ENCODE results near the gene AEN.

Gene AEN

DNA sequence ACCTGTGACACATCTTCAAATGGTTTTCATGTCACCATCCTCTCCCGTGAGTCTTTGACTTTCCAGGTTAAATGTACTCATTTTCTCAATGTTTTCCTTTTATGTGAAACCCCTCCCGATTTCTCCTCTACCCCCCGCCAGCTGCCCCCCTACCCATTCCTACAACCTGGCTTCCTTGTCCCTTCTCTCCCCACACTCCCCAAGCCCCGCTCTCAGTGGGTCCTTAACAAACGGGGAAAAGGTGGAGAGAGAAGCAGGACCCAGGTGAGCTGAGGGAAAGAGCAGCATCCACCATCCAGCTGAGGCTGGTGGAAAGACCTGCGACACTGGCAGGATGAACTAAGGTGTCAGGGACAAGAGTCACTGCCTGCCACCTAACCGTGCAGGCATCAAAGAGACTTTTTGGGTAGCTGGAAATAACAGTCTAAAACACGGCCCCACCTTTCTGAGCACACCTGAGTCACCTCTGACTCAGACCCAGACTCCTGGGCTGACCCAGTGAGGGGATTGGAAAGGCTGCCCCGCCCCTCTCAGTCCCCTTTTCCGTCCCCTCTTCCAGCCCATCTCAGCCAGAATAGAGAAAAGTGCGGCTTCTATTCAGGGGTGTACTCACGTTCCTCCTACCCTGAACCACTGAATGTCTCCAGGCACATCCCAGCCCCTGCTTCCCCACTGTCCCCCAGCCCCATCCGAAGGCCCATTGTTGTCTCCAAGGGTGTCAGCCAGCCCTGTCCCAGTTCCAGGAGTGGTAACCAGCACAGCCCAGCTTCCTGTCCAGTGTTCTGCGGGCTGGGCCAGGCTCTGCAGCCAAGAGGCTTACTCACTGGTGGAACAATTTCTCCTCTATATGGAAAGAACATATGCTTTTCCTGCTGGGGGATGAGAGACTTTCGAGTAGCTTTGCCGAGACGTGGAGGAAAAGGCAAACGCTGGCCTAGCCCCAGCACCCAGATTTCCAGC lies 38.1 kb downstream of the AEN start:
- H3K79me2 ChIP-seq, result no peaks in the 10 kb centered on the region
- no peak overlapping the region for H3K27ac ChIP-seq
- no peaks in the 10 kb centered on the region for H3K4me1 ChIP-seq
- H3K36me3 ChIP-seq (ENCODE audit: control insufficient read depth, insufficient read depth, low read length), result no peaks in the 10 kb centered on the region
- TF ChIP-seq, protein P1, sequence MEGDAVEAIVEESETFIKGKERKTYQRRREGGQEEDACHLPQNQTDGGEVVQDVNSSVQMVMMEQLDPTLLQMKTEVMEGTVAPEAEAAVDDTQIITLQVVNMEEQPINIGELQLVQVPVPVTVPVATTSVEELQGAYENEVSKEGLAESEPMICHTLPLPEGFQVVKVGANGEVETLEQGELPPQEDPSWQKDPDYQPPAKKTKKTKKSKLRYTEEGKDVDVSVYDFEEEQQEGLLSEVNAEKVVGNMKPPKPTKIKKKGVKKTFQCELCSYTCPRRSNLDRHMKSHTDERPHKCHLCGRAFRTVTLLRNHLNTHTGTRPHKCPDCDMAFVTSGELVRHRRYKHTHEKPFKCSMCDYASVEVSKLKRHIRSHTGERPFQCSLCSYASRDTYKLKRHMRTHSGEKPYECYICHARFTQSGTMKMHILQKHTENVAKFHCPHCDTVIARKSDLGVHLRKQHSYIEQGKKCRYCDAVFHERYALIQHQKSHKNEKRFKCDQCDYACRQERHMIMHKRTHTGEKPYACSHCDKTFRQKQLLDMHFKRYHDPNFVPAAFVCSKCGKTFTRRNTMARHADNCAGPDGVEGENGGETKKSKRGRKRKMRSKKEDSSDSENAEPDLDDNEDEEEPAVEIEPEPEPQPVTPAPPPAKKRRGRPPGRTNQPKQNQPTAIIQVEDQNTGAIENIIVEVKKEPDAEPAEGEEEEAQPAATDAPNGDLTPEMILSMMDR (IDR thresholded peaks at IDR 0.05), result no peak
- no peak overlapping the region for H2AFZ ChIP-seq
- no peaks in the 10 kb centered on the region for H3K27me3 ChIP-seq (ENCODE audit: control insufficient read depth, insufficient read depth, low read length)
- no peak overlapping the region for H3K4me2 ChIP-seq (ENCODE audit: low read length)
- H3K4me3 ChIP-seq (ENCODE audit: low read depth, low read length), result no peak overlapping the region
- H3K9me3 ChIP-seq (ENCODE audit: control insufficient read depth, low read length), result no peaks in the 10 kb centered on the region
- H3K9ac ChIP-seq, result no peak overlapping the region

DNA sequence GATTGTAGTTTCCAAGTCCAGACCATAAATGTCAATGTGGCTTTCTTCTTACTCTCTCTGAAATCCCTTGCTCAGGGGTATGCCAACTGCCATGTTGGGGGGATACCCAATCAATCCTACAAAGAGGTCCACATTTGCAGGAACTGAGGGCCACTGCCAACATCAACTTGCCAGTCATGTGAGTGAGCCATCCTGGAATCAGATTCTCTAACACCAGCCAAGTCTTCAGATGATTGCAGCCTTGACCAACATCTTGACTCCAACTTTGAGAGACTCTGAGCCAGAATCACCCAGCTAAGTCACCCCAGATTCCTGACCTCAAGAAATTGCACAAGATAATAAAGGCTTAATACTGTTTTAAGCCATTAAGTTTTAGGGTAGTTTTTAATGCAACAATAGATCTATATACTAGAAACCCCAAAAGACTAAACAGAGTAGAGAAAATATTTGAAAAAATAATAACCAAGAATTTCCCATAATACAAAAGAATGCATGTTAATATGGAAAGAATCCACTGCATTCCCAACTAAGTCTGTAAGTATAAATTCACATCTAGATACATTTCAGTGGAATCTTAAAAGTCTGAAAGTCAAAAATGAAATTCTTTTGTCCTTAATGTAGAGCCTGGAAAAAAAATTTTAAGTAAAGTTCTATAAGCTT lies 40.0 kb downstream of the AEN start:
- Histone ChIP-seq H3K4me3 (ENCODE audit: low read depth, low read length) (no peak overlapping the region), H3K36me3 (ENCODE audit: control insufficient read depth, insufficient read depth, low read length) (no peaks in the 10 kb centered on the region), H3K27me3 (ENCODE audit: control insufficient read depth, insufficient read depth, low read length) (no peaks in the 10 kb centered on the region), H3K4me2 (ENCODE audit: low read length) (no peak overlapping the region), H3K79me2 (no peaks in the 10 kb centered on the region), H2AFZ (no peak overlapping the region), H3K9ac (no peak overlapping the region), H3K4me1 (no peaks in the 10 kb centered on the region), H3K9me3 (ENCODE audit: control insufficient read depth, low read length) (no peaks in the 10 kb centered on the region), H3K27ac (no peak overlapping the region)
- TF ChIP-seq, protein P1 (IDR thresholded peaks at IDR 0.05), result no peak

DNA sequence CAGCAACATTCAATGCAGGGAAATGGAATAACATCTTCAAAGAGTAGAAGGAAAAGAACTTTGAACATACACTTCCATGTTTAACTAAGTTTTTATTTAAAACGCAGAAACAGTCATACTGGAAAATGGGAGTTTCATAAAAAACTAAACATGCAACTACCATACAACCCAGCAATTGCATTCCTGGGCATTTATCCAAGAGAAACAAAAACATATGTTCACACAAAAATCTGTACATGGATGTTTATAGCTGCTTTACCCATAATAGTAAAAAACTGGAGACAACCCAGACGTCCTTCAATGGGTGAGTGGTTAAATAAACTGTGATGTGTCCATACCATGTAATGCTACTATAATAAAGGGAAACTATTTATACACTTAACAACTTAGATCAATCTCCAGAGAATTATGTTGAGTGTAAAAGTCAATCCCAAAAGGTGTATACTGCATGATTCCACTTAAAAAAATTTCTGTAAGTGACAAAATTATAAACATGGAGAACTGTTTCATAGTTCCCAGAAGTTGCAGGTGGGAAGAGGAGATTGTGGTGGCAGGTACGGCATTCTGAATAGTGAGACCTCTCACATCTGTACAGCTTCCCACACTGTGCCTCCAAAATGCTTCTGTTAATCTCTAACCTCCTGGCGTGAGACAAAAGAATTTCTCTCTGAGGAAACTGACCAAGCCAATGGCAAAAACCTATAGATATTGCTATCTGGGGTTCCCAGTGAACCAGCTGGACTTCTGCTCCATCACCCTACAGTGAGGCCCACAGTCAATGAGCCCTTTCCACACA lies 40.8 kb downstream of the AEN start:
- no peaks in the 10 kb centered on the region for H3K9me3 ChIP-seq (ENCODE audit: control insufficient read depth, low read length)
- no peak overlapping the region for H3K9ac ChIP-seq
- H2AFZ ChIP-seq, result no peak overlapping the region
- H3K4me1 ChIP-seq, result no peaks in the 10 kb centered on the region
- no peaks in the 10 kb centered on the region for H3K79me2 ChIP-seq
- TF ChIP-seq, protein P1 (IDR thresholded peaks at IDR 0.05), result no peak
- no peak overlapping the region for H3K27ac ChIP-seq
- H3K4me3 ChIP-seq (ENCODE audit: low read depth, low read length), result no peak overlapping the region
- H3K27me3 ChIP-seq (ENCODE audit: control insufficient read depth, insufficient read depth, low read length), result no peaks in the 10 kb centered on the region
- no peak overlapping the region for H3K4me2 ChIP-seq (ENCODE audit: low read length)
- H3K36me3 ChIP-seq (ENCODE audit: control insufficient read depth, insufficient read depth, low read length), result no peaks in the 10 kb centered on the region

DNA sequence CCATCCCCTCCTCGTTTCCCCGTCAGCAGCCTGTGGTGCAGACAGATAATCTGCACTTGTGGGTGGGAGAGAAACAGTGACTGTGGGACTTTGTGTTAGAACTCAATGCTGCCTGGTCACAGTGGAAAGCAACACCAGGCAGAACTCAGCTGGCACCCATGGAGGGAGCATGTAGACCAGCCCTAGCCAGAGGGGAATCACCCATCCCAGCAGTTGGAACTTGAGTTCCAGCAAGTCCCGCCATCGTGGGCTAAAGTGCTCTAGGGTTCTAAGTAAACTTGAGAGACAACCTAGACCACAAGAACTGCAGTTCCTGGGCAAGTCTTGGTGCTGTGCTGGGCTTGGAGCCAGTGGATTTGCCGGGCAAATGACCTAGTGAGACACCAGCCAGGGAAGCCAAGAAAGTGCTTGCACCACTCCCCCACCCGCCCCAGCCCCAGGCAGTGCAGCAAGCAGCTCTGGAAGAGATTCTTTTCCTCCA lies 42.0 kb downstream of the AEN start:
- no peak overlapping the region for H3K4me2 ChIP-seq (ENCODE audit: low read length)
- H3K27me3 ChIP-seq (ENCODE audit: control insufficient read depth, insufficient read depth, low read length), result no peaks in the 10 kb centered on the region
- H3K9ac ChIP-seq, result no peak overlapping the region
- H3K4me3 ChIP-seq (ENCODE audit: low read depth, low read length), result no peak overlapping the region
- H2AFZ ChIP-seq, result no peak overlapping the region
- TF ChIP-seq, protein P1 (IDR thresholded peaks at IDR 0.05), result no peak
- no peaks in the 10 kb centered on the region for H3K9me3 ChIP-seq (ENCODE audit: control insufficient read depth, low read length)
- H3K79me2 ChIP-seq, result no peaks in the 10 kb centered on the region
- no peaks in the 10 kb centered on the region for H3K36me3 ChIP-seq (ENCODE audit: control insufficient read depth, insufficient read depth, low read length)
- H3K27ac ChIP-seq, result no peak overlapping the region
- no peaks in the 10 kb centered on the region for H3K4me1 ChIP-seq

All from parathyroid adenoma (tissue), 2 donors.